Measurements from ENCODE around the gene GFPT2.

- TF ChIP-seq EP300 (IDR thresholded peaks at IDR 0.05; ENCODE audit: borderline replicate concordance in 1 of 2, control insufficient read depth in 1 of 2, low read depth in 2 of 2, low read length in 2 of 2) = no peak
- TF ChIP-seq SUZ12 (IDR thresholded peaks at IDR 0.05; ENCODE audit: unreplicated experiment) = no peak
- TF ChIP-seq, protein P1, sequence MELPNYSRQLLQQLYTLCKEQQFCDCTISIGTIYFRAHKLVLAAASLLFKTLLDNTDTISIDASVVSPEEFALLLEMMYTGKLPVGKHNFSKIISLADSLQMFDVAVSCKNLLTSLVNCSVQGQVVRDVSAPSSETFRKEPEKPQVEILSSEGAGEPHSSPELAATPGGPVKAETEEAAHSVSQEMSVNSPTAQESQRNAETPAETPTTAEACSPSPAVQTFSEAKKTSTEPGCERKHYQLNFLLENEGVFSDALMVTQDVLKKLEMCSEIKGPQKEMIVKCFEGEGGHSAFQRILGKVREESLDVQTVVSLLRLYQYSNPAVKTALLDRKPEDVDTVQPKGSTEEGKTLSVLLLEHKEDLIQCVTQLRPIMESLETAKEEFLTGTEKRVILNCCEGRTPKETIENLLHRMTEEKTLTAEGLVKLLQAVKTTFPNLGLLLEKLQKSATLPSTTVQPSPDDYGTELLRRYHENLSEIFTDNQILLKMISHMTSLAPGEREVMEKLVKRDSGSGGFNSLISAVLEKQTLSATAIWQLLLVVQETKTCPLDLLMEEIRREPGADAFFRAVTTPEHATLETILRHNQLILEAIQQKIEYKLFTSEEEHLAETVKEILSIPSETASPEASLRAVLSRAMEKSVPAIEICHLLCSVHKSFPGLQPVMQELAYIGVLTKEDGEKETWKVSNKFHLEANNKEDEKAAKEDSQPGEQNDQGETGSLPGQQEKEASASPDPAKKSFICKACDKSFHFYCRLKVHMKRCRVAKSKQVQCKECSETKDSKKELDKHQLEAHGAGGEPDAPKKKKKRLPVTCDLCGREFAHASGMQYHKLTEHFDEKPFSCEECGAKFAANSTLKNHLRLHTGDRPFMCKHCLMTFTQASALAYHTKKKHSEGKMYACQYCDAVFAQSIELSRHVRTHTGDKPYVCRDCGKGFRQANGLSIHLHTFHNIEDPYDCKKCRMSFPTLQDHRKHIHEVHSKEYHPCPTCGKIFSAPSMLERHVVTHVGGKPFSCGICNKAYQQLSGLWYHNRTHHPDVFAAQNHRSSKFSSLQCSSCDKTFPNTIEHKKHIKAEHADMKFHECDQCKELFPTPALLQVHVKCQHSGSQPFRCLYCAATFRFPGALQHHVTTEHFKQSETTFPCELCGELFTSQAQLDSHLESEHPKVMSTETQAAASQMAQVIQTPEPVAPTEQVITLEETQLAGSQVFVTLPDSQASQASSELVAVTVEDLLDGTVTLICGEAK (IDR thresholded peaks at IDR 0.05; ENCODE audit: borderline replicate concordance) = no peak
- no peak for TF ChIP-seq POLR2AphosphoS5 (IDR thresholded peaks at IDR 0.05; ENCODE audit: low read length)
- no peak for TF ChIP-seq CTCF (IDR thresholded peaks at IDR 0.05 in 2 of 3, conservative IDR thresholded peaks at IDR 0.05 in 1 of 3; ENCODE audit: control insufficient read depth in 2 of 3, extremely low read depth in 1 of 3, insufficient read depth in 1 of 3, low read depth in 3 of 3, low read length in 3 of 3)
- no peak for TF ChIP-seq BACH1 (IDR thresholded peaks at IDR 0.05; ENCODE audit: borderline replicate concordance)
- TF ChIP-seq POLR2A (IDR thresholded peaks at IDR 0.05; ENCODE audit: low read depth, low read length) = no peak
- TF ChIP-seq CBX3 (IDR thresholded peaks at IDR 0.05; ENCODE audit: borderline replicate concordance, low read depth) = no peak
- no peak for TF ChIP-seq TARDBP (IDR thresholded peaks at IDR 0.05; ENCODE audit: borderline replicate concordance)
- TF ChIP-seq CEBPB (IDR thresholded peaks at IDR 0.05; ENCODE audit: borderline replicate concordance in 1 of 2, low read depth in 2 of 2, low read length in 2 of 2) = no peak
- no peak for TF ChIP-seq ESRRA (IDR thresholded peaks at IDR 0.05; ENCODE audit: low read length)
- TF ChIP-seq IKZF2 (IDR thresholded peaks at IDR 0.05) = no peak
These were observed 6.8 kb downstream of the GFPT2 start for GRCh38 chr5:180346358-180346757.

Data from GM12878 (cell line).